Fibroblast of skin of back (primary cell): Measurements from ENCODE around the gene SLC20A1.
"Not testable (repeated sequence)": the region's sequence is repeated elsewhere in the genome, so short reads cannot be mapped to it uniquely, and the experiment has no call there.

Experiments
- DNase-seq: peaks from one replicate; pipeline ENCODE4 v3.0.0-alpha.2; 2013

Gene SLC20A1

DNA sequence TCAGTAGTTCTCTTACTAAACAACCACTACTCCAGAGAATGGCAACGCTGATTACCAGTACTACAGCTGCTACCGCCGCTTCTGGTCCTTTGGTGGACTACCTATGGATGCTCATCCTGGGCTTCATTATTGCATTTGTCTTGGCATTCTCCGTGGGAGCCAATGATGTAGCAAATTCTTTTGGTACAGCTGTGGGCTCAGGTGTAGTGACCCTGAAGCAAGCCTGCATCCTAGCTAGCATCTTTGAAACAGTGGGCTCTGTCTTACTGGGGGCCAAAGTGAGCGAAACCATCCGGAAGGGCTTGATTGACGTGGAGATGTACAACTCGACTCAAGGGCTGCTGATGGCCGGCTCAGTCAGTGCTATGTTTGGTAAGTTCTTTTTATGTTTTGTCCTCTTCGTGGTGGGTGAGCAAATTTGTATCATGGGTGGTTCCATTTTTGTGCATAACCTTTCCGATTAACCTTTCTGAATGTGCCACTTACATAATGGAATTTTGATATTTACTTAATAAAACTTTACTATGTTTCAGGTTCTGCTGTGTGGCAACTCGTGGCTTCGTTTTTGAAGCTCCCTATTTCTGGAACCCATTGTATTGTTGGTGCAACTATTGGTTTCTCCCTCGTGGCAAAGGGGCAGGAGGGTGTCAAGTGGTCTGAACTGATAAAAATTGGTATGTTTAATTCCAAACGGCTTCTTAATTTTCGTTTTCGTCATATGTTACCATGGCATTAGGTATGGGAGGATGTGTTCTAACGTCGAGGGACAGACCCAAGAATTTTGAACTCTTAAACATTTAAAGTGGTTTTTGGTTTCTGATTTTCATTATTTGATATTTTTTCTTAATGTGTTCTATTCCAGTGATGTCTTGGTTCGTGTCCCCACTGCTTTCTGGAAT, 1.3 kb downstream of the SLC20A1 start:
- DNase-seq: no peak

DNA sequence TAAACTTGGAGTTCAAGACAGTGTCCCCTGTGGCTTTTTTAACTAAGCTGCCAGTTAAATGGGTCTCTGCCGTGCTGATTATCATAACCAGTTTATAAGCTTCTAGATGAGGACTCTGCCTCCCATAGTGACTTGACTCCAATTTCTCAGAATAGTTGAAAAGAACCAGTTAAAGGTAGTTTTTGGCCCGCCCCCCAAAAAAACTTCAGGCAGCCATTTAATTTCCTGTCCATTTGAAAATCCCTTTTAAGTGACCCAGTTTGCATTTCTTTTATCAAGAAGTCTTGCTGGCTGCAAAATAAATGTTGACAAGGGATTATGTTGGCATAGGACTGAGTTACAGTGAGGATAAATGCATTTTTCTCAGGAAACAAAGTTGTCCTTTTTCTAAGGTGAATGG, 2.3 kb downstream of the SLC20A1 start:
- DNase-seq: no peak

DNA sequence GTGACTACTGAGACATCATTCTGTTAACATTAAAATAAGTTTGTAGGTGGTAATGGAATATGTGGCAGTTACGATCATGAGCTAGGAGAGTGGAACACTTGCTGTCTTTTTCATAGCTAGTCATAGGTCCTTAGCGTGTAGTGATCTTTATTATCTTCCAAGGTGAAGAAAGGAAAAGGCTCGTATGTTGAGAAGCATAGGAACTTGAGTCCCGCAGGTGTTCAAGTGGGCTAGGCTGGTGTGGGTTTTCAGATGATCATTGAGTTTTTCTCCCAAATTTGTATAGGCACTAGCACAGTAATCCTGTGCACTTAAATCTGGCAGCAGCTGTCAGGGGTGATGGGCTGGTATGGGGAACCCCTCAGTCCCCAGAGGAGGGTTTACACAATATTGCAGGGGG, 10.9 kb downstream of the SLC20A1 start:
- no peak for DNase-seq

DNA sequence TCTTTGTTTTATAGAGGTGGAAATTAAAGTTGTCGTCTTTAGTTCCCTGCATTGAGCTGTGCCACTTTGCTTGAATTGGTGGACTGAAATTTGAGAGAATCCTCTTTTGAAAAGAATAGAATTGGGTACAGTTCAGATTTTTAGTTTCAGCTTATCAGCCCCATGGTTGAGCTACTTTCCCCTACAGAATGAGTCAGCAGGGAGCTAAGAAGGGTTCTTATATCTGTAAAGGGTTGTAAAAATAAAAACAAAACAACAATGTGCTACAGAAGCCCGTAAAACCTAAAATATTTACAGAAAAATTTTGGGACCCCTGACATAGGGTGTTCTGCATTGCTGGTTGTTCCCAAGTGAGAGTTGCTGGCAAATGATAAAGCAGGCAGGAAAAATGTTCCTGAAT, 12.6 kb downstream of the SLC20A1 start:
- no peak for DNase-seq

DNA sequence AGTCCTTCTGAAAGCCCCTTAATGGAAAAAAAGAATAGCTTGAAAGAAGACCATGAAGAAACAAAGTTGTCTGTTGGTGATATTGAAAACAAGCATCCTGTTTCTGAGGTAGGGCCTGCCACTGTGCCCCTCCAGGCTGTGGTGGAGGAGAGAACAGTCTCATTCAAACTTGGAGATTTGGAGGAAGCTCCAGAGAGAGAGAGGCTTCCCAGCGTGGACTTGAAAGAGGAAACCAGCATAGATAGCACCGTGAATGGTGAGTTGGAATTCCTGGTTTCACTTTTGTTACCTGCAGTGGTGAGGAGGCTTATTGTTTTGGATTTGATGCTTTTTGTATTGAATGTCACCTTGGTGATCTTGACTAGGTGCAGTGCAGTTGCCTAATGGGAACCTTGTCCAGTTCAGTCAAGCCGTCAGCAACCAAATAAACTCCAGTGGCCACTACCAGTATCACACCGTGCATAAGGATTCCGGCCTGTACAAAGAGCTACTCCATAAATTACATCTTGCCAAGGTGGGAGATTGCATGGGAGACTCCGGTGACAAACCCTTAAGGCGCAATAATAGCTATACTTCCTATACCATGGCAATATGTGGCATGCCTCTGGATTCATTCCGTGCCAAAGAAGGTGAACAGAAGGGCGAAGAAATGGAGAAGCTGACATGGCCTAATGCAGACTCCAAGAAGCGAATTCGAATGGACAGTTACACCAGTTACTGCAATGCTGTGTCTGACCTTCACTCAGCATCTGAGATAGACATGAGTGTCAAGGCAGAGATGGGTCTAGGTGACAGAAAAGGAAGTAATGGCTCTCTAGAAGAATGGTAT, 13.3 kb downstream of the SLC20A1 start:
- DNase-seq: no peak

DNA sequence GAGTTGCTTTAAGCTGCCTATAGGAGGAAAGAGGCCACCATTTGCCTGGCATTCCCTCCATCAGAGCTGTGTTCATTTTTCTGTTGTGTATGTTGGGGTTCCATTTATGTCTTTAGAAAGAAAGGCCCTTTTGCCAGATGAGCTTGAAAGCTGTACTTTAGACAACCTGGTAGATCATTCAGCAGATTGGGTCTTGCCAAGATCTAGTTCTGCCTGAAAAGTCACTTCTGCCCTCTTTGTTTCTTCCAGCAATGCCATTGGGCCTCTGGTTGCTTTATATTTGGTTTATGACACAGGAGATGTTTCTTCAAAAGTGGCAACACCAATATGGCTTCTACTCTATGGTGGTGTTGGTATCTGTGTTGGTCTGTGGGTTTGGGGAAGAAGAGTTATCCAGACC, 14.4 kb downstream of the SLC20A1 start:
- no peak for DNase-seq

DNA sequence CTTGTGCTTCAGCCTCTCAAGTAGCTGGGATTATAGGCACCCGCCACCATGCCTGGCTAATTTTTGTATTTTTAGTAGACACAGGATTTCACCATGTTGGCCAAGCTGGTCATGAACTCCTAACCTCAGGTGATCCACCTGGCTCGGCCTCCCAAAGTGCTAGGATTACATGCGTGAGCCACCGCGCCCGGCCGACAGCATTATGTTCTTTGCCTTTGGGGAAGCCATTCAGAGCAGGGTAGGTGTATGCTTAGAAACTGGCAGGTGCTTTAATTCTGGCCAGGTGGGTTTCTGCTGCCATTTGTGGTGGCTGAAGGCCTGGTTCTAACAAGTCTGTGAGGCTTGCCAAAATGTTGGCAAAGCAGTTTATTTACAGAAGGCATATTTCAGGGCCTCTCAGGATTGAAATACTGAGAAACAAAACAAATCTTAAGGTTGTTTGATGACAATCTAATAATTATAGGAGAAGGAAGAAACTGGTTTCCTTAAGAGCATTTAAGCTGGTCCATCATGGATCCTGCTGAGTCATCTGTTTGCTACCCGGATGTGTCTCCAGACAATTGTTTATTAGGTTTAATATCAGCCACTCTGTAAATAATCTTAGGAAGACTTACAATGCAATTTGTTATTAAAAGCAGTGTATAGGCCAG, 16.0 kb downstream of the SLC20A1 start:
- no peak for DNase-seq

DNA sequence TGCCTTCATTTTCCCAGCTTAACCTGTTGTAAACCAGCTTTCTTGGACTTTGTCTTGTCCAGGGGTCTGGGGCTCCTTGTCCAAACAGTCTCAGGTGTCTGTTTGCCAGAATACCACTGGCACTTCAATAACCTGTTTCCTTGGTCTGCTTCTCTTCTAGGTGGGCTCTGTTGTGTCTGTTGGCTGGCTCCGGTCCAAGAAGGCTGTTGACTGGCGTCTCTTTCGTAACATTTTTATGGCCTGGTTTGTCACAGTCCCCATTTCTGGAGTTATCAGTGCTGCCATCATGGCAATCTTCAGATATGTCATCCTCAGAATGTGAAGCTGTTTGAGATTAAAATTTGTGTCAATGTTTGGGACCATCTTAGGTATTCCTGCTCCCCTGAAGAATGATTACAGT, 17.0 kb downstream of the SLC20A1 start:
- no peak for DNase-seq

DNA sequence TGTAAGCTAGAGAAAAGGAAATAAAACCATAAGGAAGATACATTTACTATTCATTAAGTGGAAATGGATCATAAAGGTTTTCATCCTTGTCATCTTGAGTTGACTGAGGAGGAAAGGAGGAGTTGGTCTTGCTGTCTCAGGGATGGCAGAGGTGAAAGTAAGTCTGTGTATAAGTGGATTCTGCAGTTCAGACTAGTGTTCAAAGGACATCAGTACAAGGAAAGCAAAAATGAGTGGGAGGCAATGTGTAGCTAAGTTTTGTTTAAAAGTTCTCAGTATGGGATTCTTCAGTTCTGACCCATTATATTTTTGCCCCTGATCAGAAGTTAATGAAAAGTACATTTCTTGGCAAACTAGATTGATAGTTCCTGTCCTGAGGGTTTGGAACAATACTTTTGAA, 18.9 kb downstream of the SLC20A1 start:
- no peak for DNase-seq

DNA sequence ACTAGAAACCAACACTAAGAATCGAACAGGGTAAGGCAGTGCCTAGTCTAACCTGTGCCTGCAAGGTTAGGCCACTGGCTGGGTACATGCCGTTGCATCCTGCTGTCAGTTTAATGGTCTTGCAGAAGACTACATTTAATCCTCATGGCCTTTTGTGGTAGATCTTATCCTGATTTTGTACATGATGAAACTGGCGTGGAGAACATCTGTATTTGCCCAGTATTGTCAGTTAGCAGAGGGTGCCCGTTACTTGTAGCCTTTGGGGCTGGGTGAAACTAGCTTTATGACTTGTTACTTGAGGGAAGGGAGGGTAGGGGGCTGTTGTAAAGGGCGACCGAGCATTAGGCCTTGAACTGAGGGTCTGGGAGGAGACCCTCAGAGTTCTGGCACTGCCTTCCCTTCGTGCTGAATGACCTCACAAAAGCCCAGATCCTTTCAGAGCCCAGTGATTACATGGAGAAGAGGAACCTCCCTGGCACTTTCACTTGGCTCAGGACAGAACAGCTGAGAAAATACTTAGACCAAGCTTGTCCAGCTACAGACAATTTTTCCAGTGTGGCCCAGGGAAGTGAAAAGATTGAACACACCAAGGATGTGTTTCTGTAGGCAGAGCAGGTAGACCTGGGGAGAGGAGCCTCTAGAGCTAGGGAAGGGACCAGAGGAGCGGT, 19.5 kb downstream of the SLC20A1 start:
- no peak for DNase-seq

DNA sequence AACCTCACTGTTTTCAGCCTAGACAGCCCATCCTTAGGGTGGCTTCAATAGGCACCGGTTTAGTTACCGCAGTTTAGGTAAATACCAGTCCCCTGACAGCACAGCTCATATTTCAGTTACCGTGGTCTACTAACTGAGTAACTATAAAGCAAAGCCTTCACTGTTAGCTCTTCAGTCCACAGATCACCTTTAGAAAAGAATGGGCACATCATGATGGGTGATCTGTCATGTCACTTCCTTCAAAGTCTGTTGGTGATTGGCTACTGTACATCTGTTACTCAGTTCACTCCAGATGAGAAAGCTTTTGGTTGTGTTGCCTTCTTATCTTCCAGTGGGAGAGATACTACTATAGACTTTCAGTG, 21.0 kb downstream of the SLC20A1 start:
- no peak for DNase-seq

DNA sequence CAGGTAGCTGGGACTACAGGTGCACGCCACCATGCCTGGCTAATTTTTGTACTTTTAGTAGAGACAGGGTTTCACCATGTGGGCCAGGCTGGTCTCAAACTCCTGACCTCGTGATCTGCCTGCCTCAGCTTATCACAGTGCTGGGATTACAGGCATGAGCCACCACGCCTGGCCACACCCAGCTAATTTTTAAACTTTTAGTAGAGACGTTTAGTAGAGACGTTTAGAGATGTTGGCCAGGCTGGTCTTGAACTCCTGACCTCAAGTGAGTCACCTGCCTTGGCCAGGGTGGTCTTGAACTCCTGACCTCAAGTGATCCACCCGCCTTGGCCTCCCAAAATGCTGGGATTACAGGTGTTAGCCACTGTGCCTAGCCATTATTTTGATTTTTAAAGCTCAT, 21.8 kb downstream of the SLC20A1 start:
- DNase-seq: not testable (repeated sequence)

DNA sequence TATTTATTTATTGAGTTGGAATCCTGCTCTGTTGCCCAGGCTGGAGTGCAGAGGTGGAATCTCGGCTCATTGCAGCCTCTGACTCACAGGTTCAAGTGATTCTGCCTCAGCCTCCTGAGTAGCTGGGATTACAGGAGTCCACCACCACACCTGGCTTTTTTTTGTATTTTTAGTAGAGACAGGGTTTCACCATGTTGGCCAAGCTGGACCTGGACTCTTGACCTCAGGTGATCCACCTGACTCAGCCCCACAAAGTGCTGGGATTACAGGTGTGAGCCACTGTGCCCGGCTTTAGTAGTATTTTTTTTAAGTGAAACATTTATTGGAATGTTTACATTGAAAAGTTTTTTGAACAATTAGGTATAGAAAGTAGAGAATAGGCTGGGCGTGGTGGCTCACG, 23.9 kb downstream of the SLC20A1 start:
- DNase-seq: no peak

DNA sequence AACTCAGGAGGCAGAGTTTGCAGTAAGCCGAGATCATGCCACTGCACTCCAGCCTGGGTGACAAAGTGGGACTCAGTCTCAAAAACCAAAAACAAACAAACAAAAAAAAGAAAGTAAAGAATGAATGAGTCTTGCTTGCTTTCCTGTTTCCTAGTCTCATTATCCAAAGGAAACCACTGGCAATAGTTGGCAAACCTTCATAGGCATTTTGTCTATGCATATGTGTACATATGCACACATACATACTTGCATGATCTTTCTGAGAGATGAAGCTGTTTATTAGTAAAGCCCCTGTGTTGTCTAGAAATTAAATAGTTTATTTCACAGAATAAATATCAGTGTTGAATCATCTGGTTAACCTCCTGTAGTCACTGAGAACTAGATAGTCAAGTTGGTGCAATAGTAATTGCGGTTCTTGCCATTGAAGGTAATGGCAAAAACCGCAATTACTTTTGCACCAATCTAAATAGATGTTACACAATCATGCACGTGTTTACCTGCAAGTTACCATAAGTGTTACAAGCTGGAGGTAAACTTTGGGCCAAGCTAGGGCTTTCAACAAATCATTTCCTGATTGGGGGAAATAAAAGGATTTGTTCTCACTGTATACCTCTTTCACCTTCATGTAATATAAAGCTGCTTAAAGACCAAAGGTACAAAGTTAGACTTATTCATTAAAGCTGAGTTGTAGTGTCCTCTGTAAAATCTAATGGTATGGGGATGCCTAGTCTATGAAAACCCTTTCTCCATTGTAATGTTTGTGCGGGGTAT, 24.7 kb downstream of the SLC20A1 start:
- no peak for DNase-seq

DNA sequence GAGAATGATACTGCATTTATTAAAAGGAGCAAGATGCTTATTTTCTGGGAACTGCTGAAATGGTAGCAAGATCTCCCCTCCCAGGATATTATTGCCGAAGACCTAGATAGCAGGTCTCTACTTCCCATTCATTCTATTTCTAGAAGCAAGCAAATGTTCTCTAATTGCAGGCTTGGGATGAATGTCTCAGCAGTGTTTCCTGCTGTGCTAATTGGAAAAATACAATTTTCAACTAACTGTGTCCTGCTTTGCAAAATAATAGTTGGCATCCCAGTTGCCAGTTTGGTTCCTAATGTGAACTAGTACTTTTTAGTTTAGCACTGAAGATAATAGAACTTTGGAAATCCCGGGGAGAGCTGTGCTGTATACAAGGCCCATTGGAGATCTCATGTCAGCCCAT, 26.1 kb downstream of the SLC20A1 start:
- no peak for DNase-seq

DNA sequence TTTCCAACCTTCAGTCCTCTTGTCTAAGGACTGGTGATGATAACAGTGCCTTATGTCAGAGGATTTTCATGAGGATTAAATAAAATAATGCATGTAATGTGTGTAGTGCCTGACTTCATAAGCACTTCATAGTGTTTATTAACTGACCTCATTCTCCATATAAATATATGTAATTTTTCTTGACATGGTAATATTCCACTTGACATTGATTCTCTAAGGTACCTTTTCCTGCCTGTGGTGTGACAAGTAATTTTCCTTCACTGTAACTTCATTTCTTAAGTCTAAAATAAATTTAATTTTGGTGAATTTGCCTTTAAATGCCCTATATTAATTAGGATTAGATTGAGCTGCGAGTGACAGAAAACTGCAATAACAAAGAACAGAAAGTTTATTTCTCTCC, 27.3 kb downstream of the SLC20A1 start:
- no peak for DNase-seq

DNA sequence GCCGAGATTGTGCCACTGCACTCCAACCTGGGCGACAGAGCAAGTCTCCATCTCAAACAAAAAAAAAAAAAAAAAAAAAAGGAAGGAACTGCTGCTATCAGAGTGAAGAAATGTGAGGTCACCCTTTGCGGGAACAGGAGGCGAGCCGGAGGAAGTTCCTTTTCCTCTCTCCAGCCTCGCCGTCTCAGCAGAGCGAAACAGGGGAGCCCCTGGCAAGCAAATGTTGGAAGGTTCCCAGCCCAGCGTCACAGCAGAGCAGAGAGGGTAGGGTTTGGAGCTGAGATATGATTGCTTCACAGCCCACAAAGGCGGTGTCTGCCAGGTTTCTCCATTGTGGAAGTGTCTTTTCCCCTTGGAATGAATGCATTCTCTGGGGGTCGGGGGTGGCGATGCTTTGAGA, 28.5 kb downstream of the SLC20A1 start:
- no peak for DNase-seq

DNA sequence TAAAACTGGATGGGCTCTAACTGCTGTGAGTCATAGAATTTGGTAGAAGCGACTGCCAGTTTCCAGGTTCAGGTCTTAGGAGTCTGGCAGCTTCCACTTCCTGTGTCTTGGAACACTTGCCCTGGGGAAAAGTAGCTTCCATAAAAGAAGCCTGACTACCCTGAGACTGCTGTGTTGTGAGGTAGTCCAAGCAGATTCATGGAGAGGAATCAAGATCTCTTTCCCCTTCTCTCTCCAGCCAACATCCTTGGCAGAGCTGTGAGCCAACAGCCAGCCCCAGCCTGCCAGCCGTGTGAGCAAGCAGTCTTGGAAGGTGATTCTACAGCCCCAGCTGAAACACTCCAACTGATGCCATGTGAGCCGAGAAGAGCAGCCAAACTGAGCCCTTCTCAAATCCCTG, 33.7 kb downstream of the SLC20A1 start:
- DNase-seq: no peak

DNA sequence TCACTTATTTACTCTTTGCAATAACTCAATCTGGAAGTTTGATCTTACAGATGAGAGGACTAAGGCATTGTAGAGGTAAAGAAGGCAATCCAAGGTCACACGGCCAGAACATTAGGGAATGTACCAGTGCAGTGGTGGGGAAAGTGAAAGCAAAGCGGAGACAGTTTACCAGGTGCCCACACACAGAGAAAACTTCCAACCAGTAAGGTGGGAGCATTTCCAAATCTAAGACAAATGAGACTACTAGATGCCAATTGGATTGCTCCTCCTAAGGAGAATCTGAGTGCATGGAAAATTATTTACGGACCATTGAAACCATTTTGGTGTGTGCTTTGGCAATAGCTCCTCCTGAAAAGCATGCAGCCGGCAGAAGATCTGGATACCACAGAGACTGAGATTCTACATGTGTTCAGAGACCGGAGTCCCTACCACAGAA, 34.9 kb downstream of the SLC20A1 start:
- no peak for DNase-seq

DNA sequence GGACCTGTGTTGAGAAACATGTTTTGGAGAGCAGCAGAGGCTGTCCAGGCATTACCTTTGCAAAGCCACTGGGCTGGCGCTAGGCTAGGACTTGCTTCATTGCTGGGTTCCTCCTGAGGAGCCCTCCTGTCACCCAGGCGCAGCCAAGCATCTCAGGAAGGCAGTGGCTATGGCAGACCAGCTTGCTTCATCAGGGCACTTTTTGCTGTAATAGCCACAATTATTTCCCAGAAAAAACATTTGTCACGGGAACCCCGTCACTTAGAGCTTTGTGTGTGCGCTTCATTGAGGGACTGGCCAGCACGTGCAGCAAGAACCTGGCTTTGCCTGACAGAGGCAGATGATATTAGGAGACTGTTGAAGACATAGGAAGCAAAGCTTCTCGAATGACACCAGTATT, 36.4 kb downstream of the SLC20A1 start:
- no peak for DNase-seq

DNA sequence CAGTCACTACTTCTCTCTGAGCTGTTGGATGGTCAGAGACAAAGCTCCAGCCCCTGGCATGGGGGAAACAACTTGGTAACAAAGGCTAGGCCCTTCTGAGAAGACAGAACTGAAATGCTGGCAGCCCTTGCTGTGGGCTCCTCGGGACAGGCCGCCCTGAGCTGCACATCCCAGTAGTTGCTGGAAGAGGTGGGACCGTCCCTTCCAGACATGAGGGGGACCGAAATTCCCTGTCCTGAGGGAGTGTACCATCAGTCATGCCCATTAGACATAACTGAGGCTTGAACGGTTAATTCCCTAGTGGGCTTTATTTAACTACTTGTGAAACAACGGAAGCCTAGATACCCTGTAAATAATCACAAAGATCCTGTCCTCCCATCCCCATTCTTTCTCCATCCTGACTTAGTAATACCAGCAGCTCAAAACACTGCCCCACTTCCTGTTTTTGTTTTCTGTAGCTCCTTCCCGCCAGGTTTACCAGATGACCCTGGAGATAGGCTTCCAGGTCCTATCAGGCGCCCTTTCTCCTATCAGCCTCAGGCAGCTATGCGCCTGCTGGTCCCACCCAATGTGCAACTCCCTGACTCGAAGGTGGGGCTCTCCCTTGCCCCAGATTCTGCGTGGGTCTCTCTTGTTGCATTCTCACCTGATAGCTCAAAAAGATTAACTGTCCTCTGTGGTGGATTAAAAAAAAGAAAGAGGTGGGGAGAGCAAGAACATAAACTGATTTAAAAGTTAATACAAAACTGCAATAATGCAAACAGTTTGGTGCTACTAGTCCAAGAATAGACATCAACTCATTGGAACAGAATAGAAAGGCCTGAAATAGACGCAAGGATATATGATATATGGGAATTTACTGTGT, 38.0 kb downstream of the SLC20A1 start:
- no peak for DNase-seq
